ENCODE results near the gene DGKG. TPM values are rescaled to one million over a fixed set of nuclear protein-coding genes. Genes with fewer than 3 reads are reported as not detected.

The DGKG gene
- total RNA-seq, 1 donor from 2014 or later = 5.7 TPM

DNA sequence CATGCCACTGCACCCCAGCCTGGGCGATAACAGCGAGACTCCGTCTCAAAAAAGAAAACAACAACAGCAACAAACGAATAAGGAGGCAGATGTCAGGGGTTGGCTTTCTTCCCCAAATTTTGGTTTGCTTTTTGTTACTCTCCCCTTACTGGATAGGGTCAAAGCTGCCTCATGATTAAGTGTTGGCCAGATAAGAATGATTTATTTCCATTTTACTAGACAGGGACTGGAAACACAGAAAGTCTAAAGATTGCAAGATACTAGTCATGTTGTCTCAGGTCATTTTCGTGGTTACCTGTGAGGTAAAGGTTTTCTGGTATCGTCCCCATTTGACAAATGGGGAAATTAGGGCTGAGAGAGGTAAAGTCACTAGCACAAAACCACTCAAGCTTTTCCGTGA lies 234.6 kb downstream of the DGKG start:
- no peak for ATAC-seq
- Histone ChIP-seq H3K27me3 (ENCODE audit: low read depth) (no peaks in the 10 kb centered on the region), H3K36me3 (no peaks in the 10 kb centered on the region), H3K27ac (no peak overlapping the region), H3K4me1 (no peaks in the 10 kb centered on the region), H3K4me3 (no peak overlapping the region), H3K9me3 (no peaks in the 10 kb centered on the region)
- no peak for TF ChIP-seq CTCF (IDR thresholded peaks at IDR 0.05)
- intact Hi-C loops (cut with DNase I) = no loop called here
- DNase-seq = no peak

DNA sequence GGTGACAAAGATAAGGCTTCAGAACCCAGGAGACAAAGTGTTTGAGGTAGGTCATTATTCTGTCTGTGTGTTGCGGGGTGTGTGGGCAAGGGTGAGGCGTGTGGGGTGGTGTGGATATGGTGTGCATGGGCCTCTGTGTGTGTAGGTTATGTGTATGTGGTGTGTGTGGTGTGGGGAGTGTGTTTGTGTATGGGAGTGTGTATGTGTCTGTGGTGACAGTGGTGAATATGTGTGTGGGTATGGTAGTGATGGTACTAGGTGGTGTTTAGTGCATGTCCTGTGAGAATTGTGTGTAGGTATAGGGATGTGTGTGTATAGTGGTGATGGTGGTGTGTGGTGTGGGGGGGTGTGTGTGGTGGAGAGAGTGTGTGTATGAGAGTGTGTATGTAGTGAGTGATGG lies 236.9 kb downstream of the DGKG start:
- Histone ChIP-seq H3K36me3 (no peaks in the 10 kb centered on the region), H3K4me1 (peaks cover 5% of the 10 kb centered on the region), H3K27me3 (ENCODE audit: low read depth) (no peaks in the 10 kb centered on the region), H3K9me3 (no peaks in the 10 kb centered on the region), H3K4me3 (no peak overlapping the region), H3K27ac (no peak overlapping the region)
- DNase-seq = no peak
- no peak for ATAC-seq
- intact Hi-C loops (cut with DNase I) = no loop called here
- TF ChIP-seq CTCF (IDR thresholded peaks at IDR 0.05) = no peak

DNA sequence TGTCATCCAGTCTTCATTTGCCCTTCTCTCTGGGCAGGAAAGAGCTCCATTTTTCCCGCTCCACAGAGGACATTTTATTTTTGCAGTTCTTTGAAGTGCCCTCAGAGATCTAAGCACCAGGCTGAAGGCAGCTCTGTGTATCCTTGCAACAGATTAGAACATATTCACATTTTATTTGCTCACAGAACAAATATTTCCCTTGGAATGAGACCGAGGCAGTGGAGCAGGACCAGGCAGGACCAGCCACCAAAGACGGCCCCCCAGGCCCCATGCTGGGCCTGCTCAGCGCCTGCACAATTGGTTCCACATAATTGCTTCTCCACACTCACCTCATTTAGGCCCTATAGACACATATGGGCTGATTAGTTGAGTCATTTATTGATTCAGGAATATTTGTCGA lies 237.4 kb downstream of the DGKG start:
- intact Hi-C loops (cut with DNase I) = no loop called here
- H3K36me3 ChIP-seq = no peaks in the 10 kb centered on the region
- H3K9me3 ChIP-seq = no peaks in the 10 kb centered on the region
- peak overlapping the region; percentile 3 for H3K27ac ChIP-seq
- TF ChIP-seq CTCF (IDR thresholded peaks at IDR 0.05) = no peak
- ATAC-seq (peak; percentile 67 to 79), DNase-seq (no peak)
- no peaks in the 10 kb centered on the region for H3K27me3 ChIP-seq (ENCODE audit: low read depth)
- H3K4me1 ChIP-seq = peaks cover 5% of the 10 kb centered on the region
- H3K4me3 ChIP-seq = no peak overlapping the region

GRCh38 chr3:186123012-186123411 lies 239.0 kb downstream of the DGKG start:
- no peak for DNase-seq
- intact Hi-C loops (cut with DNase I) = no loop called here
- Histone ChIP-seq H3K9me3 (no peaks in the 10 kb centered on the region), H3K36me3 (no peaks in the 10 kb centered on the region), H3K27me3 (ENCODE audit: low read depth) (peaks cover 6% of the 10 kb centered on the region), H3K27ac (no peak overlapping the region), H3K4me1 (peaks cover 5% of the 10 kb centered on the region), H3K4me3 (no peak overlapping the region)
- ATAC-seq = no peak
- TF ChIP-seq CTCF (IDR thresholded peaks at IDR 0.05) = no peak

- no peaks in the 10 kb centered on the region for H3K9me3 ChIP-seq
- H3K4me3 ChIP-seq = peak overlapping the region; percentile 11
- ATAC-seq (peak; percentile 52 to 56), DNase-seq (peak; percentile 51)
- intact Hi-C loops (cut with DNase I) = no loop called here
- TF ChIP-seq CTCF (IDR thresholded peaks at IDR 0.05) = no peak
- H3K27ac ChIP-seq = peak overlapping the region; percentile 48
- peaks cover 5% of the 10 kb centered on the region for H3K4me1 ChIP-seq
- H3K27me3 ChIP-seq (ENCODE audit: low read depth) = peaks cover 6% of the 10 kb centered on the region
- H3K36me3 ChIP-seq = no peaks in the 10 kb centered on the region
These were observed 240.1 kb downstream of the DGKG start for GRCh38 chr3:186121968-186122367.

GRCh38 chr3:186121278-186121677 lies 240.8 kb downstream of the DGKG start:
- H3K9me3 ChIP-seq = no peaks in the 10 kb centered on the region
- no peak for DNase-seq
- ATAC-seq = no peak

More at GRCh38 chr3:186121278-186121677, 240.8 kb downstream of the DGKG start:
- Histone ChIP-seq H3K27me3 (ENCODE audit: low read depth) (peaks cover 6% of the 10 kb centered on the region), H3K4me3 (no peak overlapping the region), H3K36me3 (no peaks in the 10 kb centered on the region), H3K27ac (peak overlapping the region; percentile 48), H3K4me1 (peaks cover 5% of the 10 kb centered on the region)
- TF ChIP-seq CTCF (IDR thresholded peaks at IDR 0.05) = no peak
- intact Hi-C loops (cut with DNase I) = no loop called here
